HepG2 (cell line): ENCODE measurements around the gene STX10.
A peak's percentile ranks its signal among the peaks of the same experiment; 100 is the strongest.

ENCODE experiments used
- ATF3 ChIP-seq: sonication (generic); formaldehyde crosslinking; IDR thresholded peaks from 2 replicates; pipeline ENCODE4 v1.4.0; 2020; ENCODE audit warnings: missing genetic modification reagents
- MAFF ChIP-seq: IDR thresholded peaks from 2 replicates; pipeline ENCODE4 v1.6.1; 2011; ENCODE audit warnings: low read depth, low read length, improper control_type of control experiment
- POLR2AphosphoS5 ChIP-seq: IDR thresholded peaks from 2 replicates; pipeline ENCODE4 v1.6.1; 2012; ENCODE audit warnings: low read depth, low read length
- TAF15 ChIP-seq: fragments of 200-400 bp; formaldehyde crosslinking; IDR thresholded peaks from one replicate; pipeline ENCODE4 v1.6.1; 2018; ENCODE audit warnings: mild to moderate bottlenecking, low read depth, low read length; ENCODE audit not compliant: poor library complexity, severe bottlenecking
- ZMYM4 ChIP-seq: sonication (generic); formaldehyde crosslinking; IDR thresholded peaks from 2 replicates; pipeline ENCODE4 v1.8.1; 2023; ENCODE audit warnings: mild to moderate bottlenecking, missing genetic modification reagents
- ZNF124 ChIP-seq: sonication (generic); formaldehyde crosslinking; IDR thresholded peaks from 2 replicates; pipeline ENCODE4 v1.4.0; 2020; ENCODE audit warnings: missing genetic modification reagents
- ZSCAN5A ChIP-seq: sonication (generic); formaldehyde crosslinking; IDR thresholded peaks from 2 replicates; pipeline ENCODE4 v1.8.0; 2022; ENCODE audit warnings: mild to moderate bottlenecking, missing genetic modification reagents, borderline replicate concordance

- TF ChIP-seq MAFF (peak; percentile 77), ZNF124 (CRISPR knock-in tag) (no peak), ZSCAN5A (CRISPR knock-in tag) (no peak), POLR2AphosphoS5 (peak; percentile 57; the same call in 1 of the 2 replicates), TAF15 (no peak), ZMYM4 (peak; percentile 44; the same call in 1 of the 2 replicates), ATF3 (CRISPR knock-in tag) (no peak)
These were observed 33.6 kb downstream of the STX10 start, which contains the start of gene TRMT1 for GRCh38 chr19:13116282-13117175.
